ENCODE results near the gene LY6G5B. TPM values are rescaled to one million over a fixed set of nuclear protein-coding genes. Genes with fewer than 3 reads are reported as not detected.

The LY6G5B gene
- total RNA-seq, 1 donor from 2014 or later = 12.6 TPM

DNA sequence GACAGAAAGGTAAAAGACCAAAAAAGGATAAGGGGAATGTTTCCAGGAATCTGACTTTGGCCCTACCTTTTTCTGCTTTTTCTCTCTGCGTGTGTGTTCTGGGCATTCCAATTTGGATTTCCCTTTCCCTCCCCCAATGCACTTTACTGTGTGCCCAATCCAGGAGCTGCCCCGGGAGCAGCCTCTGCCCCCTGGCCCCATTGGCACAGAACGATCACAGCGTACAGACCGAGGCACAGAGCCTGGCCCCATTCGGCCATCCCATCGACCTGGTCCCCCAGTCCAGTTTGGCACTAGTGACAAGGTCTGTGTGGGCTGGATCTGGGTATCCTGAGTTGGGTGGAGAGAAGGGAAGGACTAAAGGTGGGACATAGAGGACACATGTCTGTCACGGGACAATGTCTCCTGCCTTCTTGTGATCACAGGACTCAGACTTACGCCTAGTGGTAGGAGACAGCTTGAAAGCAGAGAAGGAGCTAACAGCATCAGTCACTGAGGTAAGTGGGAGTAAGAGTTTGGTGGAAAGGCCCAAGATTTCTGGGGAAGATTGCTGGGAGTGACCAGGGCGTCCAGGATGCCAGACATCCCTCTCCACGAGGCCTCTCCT, 34.7 kb upstream of the LY6G5B start:
- H3K27me3 ChIP-seq = no peaks in the 10 kb centered on the region
- ATAC-seq = no peak
- no peaks in the 10 kb centered on the region for H3K9me3 ChIP-seq
- no peak overlapping the region for H3K4me3 ChIP-seq
- no peak for DNase-seq
- TF ChIP-seq, protein P1, sequence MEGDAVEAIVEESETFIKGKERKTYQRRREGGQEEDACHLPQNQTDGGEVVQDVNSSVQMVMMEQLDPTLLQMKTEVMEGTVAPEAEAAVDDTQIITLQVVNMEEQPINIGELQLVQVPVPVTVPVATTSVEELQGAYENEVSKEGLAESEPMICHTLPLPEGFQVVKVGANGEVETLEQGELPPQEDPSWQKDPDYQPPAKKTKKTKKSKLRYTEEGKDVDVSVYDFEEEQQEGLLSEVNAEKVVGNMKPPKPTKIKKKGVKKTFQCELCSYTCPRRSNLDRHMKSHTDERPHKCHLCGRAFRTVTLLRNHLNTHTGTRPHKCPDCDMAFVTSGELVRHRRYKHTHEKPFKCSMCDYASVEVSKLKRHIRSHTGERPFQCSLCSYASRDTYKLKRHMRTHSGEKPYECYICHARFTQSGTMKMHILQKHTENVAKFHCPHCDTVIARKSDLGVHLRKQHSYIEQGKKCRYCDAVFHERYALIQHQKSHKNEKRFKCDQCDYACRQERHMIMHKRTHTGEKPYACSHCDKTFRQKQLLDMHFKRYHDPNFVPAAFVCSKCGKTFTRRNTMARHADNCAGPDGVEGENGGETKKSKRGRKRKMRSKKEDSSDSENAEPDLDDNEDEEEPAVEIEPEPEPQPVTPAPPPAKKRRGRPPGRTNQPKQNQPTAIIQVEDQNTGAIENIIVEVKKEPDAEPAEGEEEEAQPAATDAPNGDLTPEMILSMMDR (IDR thresholded peaks at IDR 0.05) = no peak
- peaks cover 98% of the 10 kb centered on the region for H3K36me3 ChIP-seq
- no peaks in the 10 kb centered on the region for H3K4me1 ChIP-seq
- intact Hi-C loops (cut with DNase I) = no loop called here
- no peak overlapping the region for H3K27ac ChIP-seq

DNA sequence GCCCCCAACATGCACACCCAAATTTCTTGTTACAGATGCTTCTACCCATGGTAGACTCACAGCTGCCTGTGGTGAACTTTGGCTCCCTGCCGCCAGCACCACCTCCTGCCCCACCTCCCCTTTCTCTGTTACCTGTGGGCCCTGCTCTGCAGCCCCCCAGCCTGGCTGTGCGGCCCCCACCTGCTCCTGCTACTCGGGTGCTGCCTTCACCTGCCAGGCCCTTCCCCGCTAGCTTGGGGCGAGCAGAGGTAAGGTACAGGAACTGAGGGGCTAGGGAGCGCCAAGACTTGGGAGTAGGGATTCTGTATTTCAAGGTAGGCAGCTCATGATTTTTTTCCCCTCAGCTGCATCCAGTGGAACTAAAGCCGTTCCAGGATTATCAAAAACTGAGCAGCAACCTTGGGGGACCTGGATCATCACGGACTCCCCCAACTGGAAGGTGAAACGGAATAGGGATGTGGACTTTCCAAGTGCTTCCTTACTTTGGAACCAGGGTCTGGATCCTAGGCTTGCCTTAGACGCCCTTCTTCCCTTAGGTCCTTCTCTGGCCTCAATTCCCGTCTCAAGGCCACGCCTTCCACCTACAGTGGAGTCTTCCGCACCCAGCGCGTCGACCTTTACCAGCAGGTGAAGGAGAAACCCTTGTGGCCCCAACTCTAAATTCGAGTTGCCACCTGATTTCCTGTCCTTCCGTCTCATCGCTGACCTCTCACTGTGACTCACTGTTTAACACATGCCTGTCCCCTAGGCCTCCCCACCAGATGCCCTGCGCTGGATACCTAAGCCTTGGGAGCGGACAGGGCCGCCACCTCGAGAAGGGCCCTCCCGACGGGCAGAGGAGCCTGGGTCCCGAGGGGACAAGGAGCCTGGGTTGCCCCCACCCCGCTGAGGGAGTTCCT, 32.8 kb upstream of the LY6G5B start:
- TF ChIP-seq, protein P1 (IDR thresholded peaks at IDR 0.05) = no peak
- Histone ChIP-seq H3K36me3 (peaks cover 98% of the 10 kb centered on the region), H3K9me3 (no peaks in the 10 kb centered on the region), H3K4me3 (no peak overlapping the region), H3K27me3 (no peaks in the 10 kb centered on the region), H3K4me1 (no peaks in the 10 kb centered on the region), H3K27ac (no peak overlapping the region)
- intact Hi-C loops (cut with DNase I) = no loop called here
- DNase-seq (no peak), ATAC-seq (peak; percentile 7)

DNA sequence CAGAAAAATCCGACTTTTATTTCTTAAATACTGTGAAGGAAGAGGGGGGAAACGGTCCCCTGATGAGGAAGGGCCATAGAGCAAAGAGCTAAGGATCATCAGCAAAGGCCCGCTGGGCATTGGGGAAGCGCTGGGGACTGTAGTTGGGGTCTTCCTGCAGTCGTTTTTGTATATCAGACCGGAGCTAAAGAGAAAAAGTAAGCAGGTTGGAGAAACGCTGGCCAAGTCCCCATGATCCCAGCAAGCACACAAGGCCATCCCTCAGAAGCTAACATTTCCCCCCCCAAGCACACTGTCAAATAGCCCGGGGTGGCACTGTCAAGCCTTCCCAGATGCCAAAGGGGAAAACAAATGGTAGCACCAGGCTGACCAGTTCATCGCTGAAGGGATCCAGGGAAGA, 30.7 kb upstream of the LY6G5B start:
- H3K4me3 ChIP-seq = no peak overlapping the region
- H3K27me3 ChIP-seq = no peaks in the 10 kb centered on the region
- peaks cover 98% of the 10 kb centered on the region for H3K36me3 ChIP-seq
- no peaks in the 10 kb centered on the region for H3K9me3 ChIP-seq
- H3K27ac ChIP-seq = no peak overlapping the region
- H3K4me1 ChIP-seq = no peaks in the 10 kb centered on the region
- DNase-seq (no peak), ATAC-seq (no peak)
- intact Hi-C loops (cut with DNase I) = no loop called here
- TF ChIP-seq, protein P1 (IDR thresholded peaks at IDR 0.05) = no peak

DNA sequence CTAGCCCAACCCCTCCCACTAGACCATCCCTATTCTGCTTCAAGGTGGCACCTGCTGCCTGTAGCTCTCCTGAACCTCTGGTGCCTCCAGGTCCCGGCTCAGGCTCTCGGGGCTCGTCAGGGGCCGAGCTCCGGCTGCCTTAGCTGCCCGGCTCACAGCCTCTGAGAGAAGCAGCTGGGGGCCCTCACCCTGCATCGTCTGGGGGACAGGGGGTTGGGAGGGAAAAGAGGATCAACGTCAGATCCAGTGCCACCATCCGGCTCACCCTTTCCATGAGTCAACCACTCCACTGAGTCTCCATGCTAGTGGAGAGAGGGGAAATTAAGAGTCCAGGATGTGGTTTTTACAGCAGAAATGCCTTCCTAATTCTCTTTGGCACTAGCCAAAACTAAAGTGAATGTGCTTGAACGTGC, 30.3 kb upstream of the LY6G5B start:
- Histone ChIP-seq H3K27me3 (no peaks in the 10 kb centered on the region), H3K4me1 (no peaks in the 10 kb centered on the region), H3K4me3 (no peak overlapping the region), H3K27ac (no peak overlapping the region), H3K36me3 (peaks cover 98% of the 10 kb centered on the region), H3K9me3 (no peaks in the 10 kb centered on the region)
- ATAC-seq = no peak
- TF ChIP-seq, protein P1 (IDR thresholded peaks at IDR 0.05) = no peak
- intact Hi-C loops (cut with DNase I) = no loop called here
- DNase-seq = no peak

DNA sequence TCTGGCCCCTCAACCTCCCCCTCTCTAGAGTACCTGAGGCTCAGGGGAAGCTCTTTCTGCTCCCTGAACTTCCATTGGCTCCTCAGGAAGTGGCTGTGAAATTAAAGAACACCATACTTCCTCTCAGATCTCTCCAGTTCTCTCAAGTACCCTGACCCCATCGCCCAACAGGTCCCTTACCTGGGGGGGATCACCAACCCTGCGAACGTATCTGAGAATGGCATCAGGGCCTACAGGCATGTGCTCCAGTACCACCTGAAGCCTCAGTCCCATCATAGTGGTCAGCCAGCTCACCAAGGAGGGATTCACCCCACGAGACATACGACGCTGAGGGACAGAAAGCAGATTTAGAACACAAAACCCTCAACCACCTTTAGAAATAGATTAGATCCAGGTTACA, 29.2 kb upstream of the LY6G5B start:
- Histone ChIP-seq H3K27me3 (no peaks in the 10 kb centered on the region), H3K9me3 (no peaks in the 10 kb centered on the region), H3K27ac (no peak overlapping the region), H3K4me1 (no peaks in the 10 kb centered on the region), H3K4me3 (no peak overlapping the region), H3K36me3 (peaks cover 98% of the 10 kb centered on the region)
- TF ChIP-seq, protein P1 (IDR thresholded peaks at IDR 0.05) = no peak
- DNase-seq = no peak
- intact Hi-C loops (cut with DNase I) = no loop called here
- no peak for ATAC-seq

Data from upper lobe of right lung (tissue), 1 donor.